HUES6 (cell line): ENCODE results near the gene IFIT3.

Experiments
- H3K27ac ChIP-seq: 2 replicates; pipeline ENCODE4 v1.7.0; 2013; ENCODE audit warnings: low read depth, mild to moderate bottlenecking, low read length, inconsistent platforms
- H3K27me3 ChIP-seq: 2 replicates; pipeline ENCODE4 v1.6.1; 2013; ENCODE audit warnings: low read length; ENCODE audit not compliant: control insufficient read depth, insufficient read depth
- H3K36me3 ChIP-seq: 2 replicates; pipeline ENCODE4 v1.6.1; 2013; ENCODE audit warnings: low read length; ENCODE audit not compliant: control insufficient read depth, insufficient read depth
- H3K4me1 ChIP-seq: 2 replicates; pipeline ENCODE4 v1.6.1; 2013; ENCODE audit warnings: low read length; ENCODE audit not compliant: control insufficient read depth, insufficient read depth
- H3K4me3 ChIP-seq: 2 replicates; pipeline ENCODE4 v1.5.1; 2013; ENCODE audit warnings: low read depth, low read length
- H3K9ac ChIP-seq: one replicate; pipeline ENCODE4 v1.6.1; 2013; ENCODE audit warnings: mild to moderate bottlenecking, low read length
- H3K9me3 ChIP-seq: 2 replicates; pipeline ENCODE4 v1.6.1; 2013; ENCODE audit warnings: low read depth, low read length; ENCODE audit not compliant: control insufficient read depth, insufficient read depth

The IFIT3 gene

DNA sequence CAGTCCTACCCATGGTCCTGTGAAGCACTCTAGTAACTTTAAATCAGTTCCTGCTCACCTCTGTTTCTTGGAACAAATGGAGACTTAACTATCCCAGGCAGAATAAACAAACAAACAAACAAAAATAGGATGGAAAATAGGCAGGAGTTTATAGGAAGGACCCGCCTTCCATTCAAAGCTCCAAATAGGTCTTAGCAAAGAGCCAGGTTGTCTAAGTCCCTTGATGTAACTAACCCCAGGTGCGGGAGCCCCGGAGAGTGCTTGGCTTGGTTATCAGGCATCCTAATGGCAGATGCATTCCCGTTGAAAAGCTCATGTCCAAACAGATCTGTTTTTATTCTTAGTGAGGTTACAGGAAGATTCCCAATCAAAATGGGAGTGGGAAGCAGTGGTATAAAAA is 23.8 kb upstream of the IFIT3 start:
- Histone ChIP-seq H3K9me3 (no peaks in the 10 kb centered on the region), H3K9ac (no peak overlapping the region), H3K4me3 (no peak overlapping the region)

DNA sequence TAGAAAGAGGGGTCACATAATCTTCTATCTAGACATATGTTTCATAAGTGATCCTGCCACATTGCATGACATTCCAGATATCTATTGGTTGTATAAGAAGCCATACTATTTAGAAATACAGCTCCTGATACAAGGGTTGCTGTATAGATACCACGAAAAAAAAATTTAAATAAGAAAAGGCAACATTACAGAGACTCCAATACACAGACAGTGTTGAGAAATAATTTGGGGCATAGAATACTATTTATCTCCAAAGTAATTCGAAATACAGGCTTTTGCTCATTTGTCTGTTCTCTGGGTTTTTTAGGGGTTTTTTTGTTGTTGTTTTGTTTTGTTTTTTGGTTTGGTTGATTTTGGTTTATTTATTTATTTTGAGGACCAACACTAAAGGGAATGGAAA is 23.4 kb upstream of the IFIT3 start:
- Histone ChIP-seq H3K4me1 (peaks cover 12% of the 10 kb centered on the region), H3K4me3 (no peak overlapping the region), H3K27ac (no peak overlapping the region), H3K27me3 (no peaks in the 10 kb centered on the region), H3K9ac (no peak overlapping the region), H3K36me3 (no peaks in the 10 kb centered on the region), H3K9me3 (no peaks in the 10 kb centered on the region)

More for the DNA sequence above, 23.8 kb upstream of the IFIT3 start:
- H3K27ac ChIP-seq, result no peak overlapping the region
- peaks cover 12% of the 10 kb centered on the region for H3K4me1 ChIP-seq
- no peaks in the 10 kb centered on the region for H3K27me3 ChIP-seq
- H3K36me3 ChIP-seq, result no peaks in the 10 kb centered on the region

DNA sequence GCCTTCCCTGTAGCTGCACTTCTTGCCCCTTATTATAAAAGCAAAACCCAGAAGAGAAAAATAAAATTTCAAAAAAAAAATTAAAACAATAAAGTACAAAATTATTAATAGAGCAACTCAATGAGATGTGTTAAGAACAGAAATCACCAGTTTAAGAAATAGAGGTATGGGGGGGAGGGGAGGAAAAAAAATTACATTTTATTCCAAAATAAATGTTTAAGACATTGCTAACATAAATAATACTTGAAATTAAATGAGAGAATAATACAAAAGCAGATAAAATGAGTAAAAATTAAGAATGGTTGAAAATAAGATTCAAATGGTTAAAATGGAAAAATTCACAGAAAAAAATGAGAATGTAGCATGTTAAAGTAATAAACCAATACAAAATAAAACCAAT is 22.9 kb upstream of the IFIT3 start:
- Histone ChIP-seq H3K36me3 (no peaks in the 10 kb centered on the region), H3K9me3 (no peaks in the 10 kb centered on the region), H3K27me3 (no peaks in the 10 kb centered on the region), H3K27ac (no peak overlapping the region), H3K9ac (no peak overlapping the region), H3K4me1 (peaks cover 12% of the 10 kb centered on the region), H3K4me3 (no peak overlapping the region)

DNA sequence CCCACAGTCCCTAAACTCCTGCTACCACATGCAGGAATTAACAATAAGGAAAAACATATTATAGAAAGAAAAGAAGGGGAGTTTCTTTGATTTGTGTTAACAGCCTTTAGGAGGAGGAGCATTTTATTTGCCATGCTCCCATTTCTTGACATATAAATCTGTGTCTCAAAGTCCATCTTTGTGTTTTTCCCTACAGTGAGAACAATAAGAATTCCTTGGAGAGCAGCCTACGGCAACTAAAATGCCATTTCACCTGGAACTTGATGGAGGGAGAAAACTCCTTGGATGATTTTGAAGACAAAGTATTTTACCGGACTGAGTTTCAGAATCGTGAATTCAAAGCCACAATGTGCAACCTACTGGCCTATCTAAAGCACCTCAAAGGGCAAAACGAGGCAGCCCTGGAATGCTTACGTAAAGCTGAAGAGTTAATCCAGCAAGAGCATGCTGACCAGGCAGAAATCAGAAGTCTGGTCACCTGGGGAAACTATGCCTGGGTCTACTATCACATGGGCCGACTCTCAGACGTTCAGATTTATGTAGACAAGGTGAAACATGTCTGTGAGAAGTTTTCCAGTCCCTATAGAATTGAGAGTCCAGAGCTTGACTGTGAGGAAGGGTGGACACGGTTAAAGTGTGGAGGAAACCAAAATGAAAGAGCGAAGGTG is 21.9 kb upstream of the IFIT3 start:
- Histone ChIP-seq H3K9me3 (no peaks in the 10 kb centered on the region), H3K9ac (no peak overlapping the region), H3K27me3 (no peaks in the 10 kb centered on the region), H3K36me3 (no peaks in the 10 kb centered on the region), H3K27ac (no peak overlapping the region), H3K4me1 (peaks cover 19% of the 10 kb centered on the region), H3K4me3 (no peak overlapping the region)

DNA sequence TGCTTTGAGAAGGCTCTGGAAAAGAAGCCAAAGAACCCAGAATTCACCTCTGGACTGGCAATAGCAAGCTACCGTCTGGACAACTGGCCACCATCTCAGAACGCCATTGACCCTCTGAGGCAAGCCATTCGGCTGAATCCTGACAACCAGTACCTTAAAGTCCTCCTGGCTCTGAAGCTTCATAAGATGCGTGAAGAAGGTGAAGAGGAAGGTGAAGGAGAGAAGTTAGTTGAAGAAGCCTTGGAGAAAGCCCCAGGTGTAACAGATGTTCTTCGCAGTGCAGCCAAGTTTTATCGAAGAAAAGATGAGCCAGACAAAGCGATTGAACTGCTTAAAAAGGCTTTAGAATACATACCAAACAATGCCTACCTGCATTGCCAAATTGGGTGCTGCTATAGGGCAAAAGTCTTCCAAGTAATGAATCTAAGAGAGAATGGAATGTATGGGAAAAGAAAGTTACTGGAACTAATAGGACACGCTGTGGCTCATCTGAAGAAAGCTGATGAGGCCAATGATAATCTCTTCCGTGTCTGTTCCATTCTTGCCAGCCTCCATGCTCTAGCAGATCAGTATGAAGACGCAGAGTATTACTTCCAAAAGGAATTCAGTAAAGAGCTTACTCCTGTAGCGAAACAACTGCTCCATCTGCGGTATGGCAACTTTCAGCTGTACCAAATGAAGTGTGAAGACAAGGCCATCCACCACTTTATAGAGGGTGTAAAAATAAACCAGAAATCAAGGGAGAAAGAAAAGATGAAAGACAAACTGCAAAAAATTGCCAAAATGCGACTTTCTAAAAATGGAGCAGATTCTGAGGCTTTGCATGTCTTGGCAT is 21.1 kb upstream of the IFIT3 start:
- H3K9me3 ChIP-seq, result no peaks in the 10 kb centered on the region
- no peaks in the 10 kb centered on the region for H3K36me3 ChIP-seq
- H3K27me3 ChIP-seq, result no peaks in the 10 kb centered on the region
- H3K4me1 ChIP-seq, result peaks cover 13% of the 10 kb centered on the region
- H3K9ac ChIP-seq, result no peak overlapping the region
- H3K4me3 ChIP-seq, result no peak overlapping the region
- H3K27ac ChIP-seq, result no peak overlapping the region

DNA sequence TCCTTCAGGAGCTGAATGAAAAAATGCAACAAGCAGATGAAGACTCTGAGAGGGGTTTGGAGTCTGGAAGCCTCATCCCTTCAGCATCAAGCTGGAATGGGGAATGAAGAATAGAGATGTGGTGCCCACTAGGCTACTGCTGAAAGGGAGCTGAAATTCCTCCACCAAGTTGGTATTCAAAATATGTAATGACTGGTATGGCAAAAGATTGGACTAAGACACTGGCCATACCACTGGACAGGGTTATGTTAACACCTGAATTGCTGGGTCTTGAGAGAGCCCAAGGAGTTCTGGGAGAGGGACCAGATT is 20.6 kb upstream of the IFIT3 start:
- no peak overlapping the region for H3K4me3 ChIP-seq
- H3K9me3 ChIP-seq, result no peaks in the 10 kb centered on the region
- no peaks in the 10 kb centered on the region for H3K27me3 ChIP-seq
- H3K36me3 ChIP-seq, result no peaks in the 10 kb centered on the region
- peaks cover 7% of the 10 kb centered on the region for H3K4me1 ChIP-seq
- H3K9ac ChIP-seq, result no peak overlapping the region
- H3K27ac ChIP-seq, result no peak overlapping the region

DNA sequence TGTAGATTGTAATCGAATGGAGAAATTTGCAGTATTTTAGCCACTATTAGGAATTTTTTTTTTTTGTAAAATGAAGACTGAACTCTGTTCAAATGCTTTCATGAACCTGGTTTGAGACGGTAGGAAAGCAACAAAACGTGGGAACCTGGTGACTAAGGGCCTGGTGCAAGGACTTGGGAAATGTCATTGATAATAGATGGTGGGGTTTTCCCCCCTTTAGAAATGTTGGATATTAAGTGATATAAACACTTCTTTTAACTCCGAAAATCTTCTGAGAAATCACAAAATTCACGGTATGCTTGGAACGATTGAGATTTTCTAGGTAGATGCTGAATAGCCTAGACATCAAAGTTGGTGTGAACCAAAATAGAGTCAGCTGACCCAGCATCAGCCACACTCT is 19.5 kb upstream of the IFIT3 start:
- no peaks in the 10 kb centered on the region for H3K36me3 ChIP-seq
- H3K9ac ChIP-seq, result no peak overlapping the region
- H3K27me3 ChIP-seq, result no peaks in the 10 kb centered on the region
- no peak overlapping the region for H3K27ac ChIP-seq
- peaks cover 6% of the 10 kb centered on the region; the same call in 1 of the 2 replicates for H3K4me1 ChIP-seq
- no peak overlapping the region for H3K4me3 ChIP-seq
- H3K9me3 ChIP-seq, result no peaks in the 10 kb centered on the region

DNA sequence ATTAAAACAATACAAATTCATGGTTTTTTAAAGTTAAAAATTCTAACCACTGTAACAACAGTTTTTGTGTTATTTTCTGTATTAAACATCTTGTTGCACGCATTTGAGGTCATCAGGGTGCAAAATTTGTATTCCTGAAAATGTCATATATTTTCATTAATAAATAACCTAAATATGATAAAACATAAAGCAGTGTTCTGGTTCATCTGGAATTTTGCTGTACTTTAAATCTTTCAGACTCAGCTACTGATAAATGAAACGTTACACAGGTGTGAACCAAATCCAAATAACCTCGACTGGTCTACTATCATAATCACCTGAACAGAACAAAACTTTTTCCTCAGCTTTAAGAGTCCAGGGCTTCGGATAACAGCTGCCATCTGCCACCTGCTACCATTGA is 19.1 kb upstream of the IFIT3 start:
- Histone ChIP-seq H3K9me3 (no peaks in the 10 kb centered on the region), H3K27ac (no peak overlapping the region), H3K27me3 (no peaks in the 10 kb centered on the region), H3K9ac (no peak overlapping the region), H3K36me3 (no peaks in the 10 kb centered on the region), H3K4me3 (no peak overlapping the region), H3K4me1 (peaks cover 6% of the 10 kb centered on the region; the same call in 1 of the 2 replicates)

DNA sequence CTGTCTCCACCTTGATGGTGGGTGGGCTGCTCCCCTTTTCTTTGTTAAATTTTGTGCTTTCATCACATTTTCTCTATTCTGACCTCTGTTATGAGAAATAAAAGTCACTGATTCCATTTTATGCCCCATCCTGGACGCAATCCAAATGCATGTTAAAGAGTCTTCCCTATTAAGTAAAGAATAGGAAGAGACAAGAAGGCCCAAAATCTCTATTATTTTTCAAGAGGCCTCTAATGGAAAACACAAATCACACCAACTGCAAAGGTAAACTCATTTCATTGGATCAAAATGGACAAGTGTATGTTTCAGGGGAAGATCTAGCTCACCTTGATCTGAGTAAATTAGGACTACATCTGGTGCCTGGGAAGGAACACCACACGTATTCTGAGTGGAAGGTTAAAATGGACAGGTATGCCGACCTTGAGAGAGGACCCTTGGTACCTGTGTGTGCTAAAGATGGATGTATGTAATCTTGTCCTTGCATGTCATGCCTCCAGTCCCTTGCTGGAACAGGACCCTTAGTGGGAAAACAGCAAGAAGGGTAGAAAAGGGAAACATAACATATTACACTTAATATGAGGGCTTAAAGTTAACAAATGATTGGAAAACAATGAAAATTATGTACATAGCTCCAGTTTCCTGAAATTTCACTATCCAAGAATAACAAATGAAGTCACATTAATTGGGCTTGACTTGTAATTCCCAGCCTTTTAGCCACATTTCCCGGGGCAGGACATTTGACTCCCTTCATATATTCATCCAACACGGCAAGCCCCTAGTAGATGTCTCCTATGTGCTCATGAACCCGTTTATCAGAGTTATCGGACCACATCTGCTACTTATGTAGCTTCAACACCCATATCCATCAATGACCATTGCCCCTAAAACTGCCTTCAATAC is 18.4 kb upstream of the IFIT3 start:
- H3K27ac ChIP-seq, result no peak overlapping the region
- no peaks in the 10 kb centered on the region for H3K9me3 ChIP-seq
- no peak overlapping the region for H3K4me3 ChIP-seq
- H3K27me3 ChIP-seq, result no peaks in the 10 kb centered on the region
- H3K9ac ChIP-seq, result no peak overlapping the region
- peaks cover 6% of the 10 kb centered on the region; the same call in 1 of the 2 replicates for H3K4me1 ChIP-seq
- no peaks in the 10 kb centered on the region for H3K36me3 ChIP-seq

DNA sequence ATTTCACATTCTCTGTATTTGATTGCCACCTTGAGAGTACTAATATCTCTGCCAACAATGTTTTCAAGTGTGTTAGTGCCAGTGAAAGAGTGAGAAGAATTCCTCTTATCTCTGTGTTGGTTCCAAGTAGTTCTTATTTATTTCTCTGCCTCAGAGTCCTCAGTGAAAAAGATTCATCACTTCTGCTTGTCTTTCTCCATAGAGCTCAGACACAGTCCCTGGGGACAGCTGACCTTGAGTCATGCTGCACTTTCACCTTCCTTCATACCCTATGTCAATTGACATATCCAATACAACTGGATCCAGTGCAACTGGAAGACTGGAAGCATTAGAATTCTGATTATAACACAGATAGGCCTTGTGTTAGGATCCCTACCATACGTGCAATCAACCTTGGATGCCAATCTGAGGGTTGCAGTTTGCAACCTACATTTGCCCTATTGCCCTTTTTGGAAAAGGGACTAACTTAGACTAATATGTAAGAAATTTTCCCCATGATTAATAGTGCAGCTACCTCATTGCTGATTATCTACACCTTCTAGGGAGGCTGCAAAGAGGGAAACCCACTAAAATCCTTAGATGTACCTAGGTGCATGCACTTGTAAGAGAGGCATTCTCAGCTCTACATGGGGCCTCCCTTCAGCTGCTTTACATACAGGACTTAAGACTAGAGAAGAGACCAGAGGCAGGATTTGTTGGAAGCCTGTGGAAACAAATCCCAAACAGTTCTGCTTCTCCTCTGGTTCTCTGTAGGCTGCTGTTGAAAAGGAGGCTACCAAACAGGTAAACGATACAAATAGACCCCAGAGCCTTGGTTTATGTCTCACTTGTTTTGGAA is 17.5 kb upstream of the IFIT3 start:
- Histone ChIP-seq H3K4me3 (no peak overlapping the region), H3K27ac (no peak overlapping the region), H3K9me3 (no peaks in the 10 kb centered on the region), H3K36me3 (no peaks in the 10 kb centered on the region), H3K27me3 (no peaks in the 10 kb centered on the region), H3K4me1 (peaks cover 6% of the 10 kb centered on the region; the same call in 1 of the 2 replicates), H3K9ac (no peak overlapping the region)
